ENCODE results near the gene PABPN1L.
"Not testable (repeated sequence)": the region's sequence is repeated elsewhere in the genome, so short reads cannot be mapped to it uniquely, and the experiment has no call there.

The PABPN1L gene

GRCh38 chr16:88897696-88898425 is 31.4 kb upstream of the PABPN1L start:
- Histone ChIP-seq H3K27me3 (peaks cover 33% of the 10 kb centered on the region), H3K9me3 (no peaks in the 10 kb centered on the region), H3K4me3 (ENCODE audit: low read depth, low read length) (no peak overlapping the region), H3K4me1 (no peaks in the 10 kb centered on the region), H3K36me3 (no peaks in the 10 kb centered on the region)
- DNase-seq, result no peak
- no peak for TF ChIP-seq CTCF (IDR thresholded peaks at IDR 0.05; ENCODE audit: low read depth, low read length)

- no peak overlapping the region for H3K4me3 ChIP-seq (ENCODE audit: low read depth, low read length)
- H3K4me1 ChIP-seq, result no peaks in the 10 kb centered on the region
- H3K27me3 ChIP-seq, result peaks cover 45% of the 10 kb centered on the region
- no peaks in the 10 kb centered on the region for H3K9me3 ChIP-seq
- TF ChIP-seq CTCF (IDR thresholded peaks at IDR 0.05; ENCODE audit: low read depth, low read length), result no peak
- no peak for DNase-seq
- H3K36me3 ChIP-seq, result no peaks in the 10 kb centered on the region
Measured at GRCh38 chr16:88896238-88897070, 30.0 kb upstream of the PABPN1L start.

- no peaks in the 10 kb centered on the region; the same call in 1 of the 2 replicates for H3K9me3 ChIP-seq
- no peaks in the 10 kb centered on the region for H3K36me3 ChIP-seq
- no peak for DNase-seq
- peaks cover 49% of the 10 kb centered on the region for H3K27me3 ChIP-seq
- no peak overlapping the region for H3K4me3 ChIP-seq (ENCODE audit: low read depth, low read length)
- H3K4me1 ChIP-seq, result no peaks in the 10 kb centered on the region
- TF ChIP-seq CTCF (IDR thresholded peaks at IDR 0.05; ENCODE audit: low read depth, low read length), result no peak
Measured at GRCh38 chr16:88895335-88895734, 28.9 kb upstream of the PABPN1L start.

GRCh38 chr16:88894681-88895300 is 28.3 kb upstream of the PABPN1L start:
- Histone ChIP-seq H3K9me3 (no peaks in the 10 kb centered on the region; the same call in 1 of the 2 replicates), H3K36me3 (no peaks in the 10 kb centered on the region), H3K27me3 (peaks cover 45% of the 10 kb centered on the region), H3K4me3 (ENCODE audit: low read depth, low read length) (no peak overlapping the region), H3K4me1 (no peaks in the 10 kb centered on the region)
- no peak for TF ChIP-seq CTCF (IDR thresholded peaks at IDR 0.05; ENCODE audit: low read depth, low read length)
- no peak for DNase-seq

GRCh38 chr16:88894266-88894665 is 27.8 kb upstream of the PABPN1L start:
- H3K4me1 ChIP-seq; H3K4me3 ChIP-seq (ENCODE audit: low read depth, low read length); H3K36me3 ChIP-seq; DNase-seq; H3K9me3 ChIP-seq: not testable (repeated sequence)
- H3K27me3 ChIP-seq, result peaks cover 40% of the 10 kb centered on the region

- DNase-seq, result no peak
- H3K27me3 ChIP-seq, result peaks cover 34% of the 10 kb centered on the region
Measured at GRCh38 chr16:88893127-88893968, 26.9 kb upstream of the PABPN1L start.

More at GRCh38 chr16:88893127-88893968, 26.9 kb upstream of the PABPN1L start:
- TF ChIP-seq CTCF (IDR thresholded peaks at IDR 0.05; ENCODE audit: low read depth, low read length), result no peak
- H3K9me3 ChIP-seq, result no peaks in the 10 kb centered on the region; the same call in 1 of the 2 replicates
- no peak overlapping the region for H3K4me3 ChIP-seq (ENCODE audit: low read depth, low read length)
- no peaks in the 10 kb centered on the region; the same call in 1 of the 2 replicates for H3K4me1 ChIP-seq
- H3K36me3 ChIP-seq, result no peaks in the 10 kb centered on the region

Data from BE2C (cell line).